Suprapubic skin (tissue), 4 donors: ENCODE data around the gene MAP2K6. TPM values are rescaled to one million over a fixed set of nuclear protein-coding genes. Genes with fewer than 3 reads are reported as not detected.
A peak's percentile ranks its signal among the peaks of the same experiment; 100 is the strongest.

Experiments
- DNase-seq, 2 donors: peaks; one replicate each; pipeline ENCODE4 v3.0.0-alpha.2; 2019; ENCODE audit warnings: low spot score in 2 of 2
- H3K27ac ChIP-seq: fragments of 200-600 bp; sonication (generic); one replicate; pipeline ENCODE4 v1.5.1; 2019
- H3K27me3 ChIP-seq: fragments of 200-600 bp; sonication (generic); one replicate; pipeline ENCODE4 v1.5.1; 2019
- H3K36me3 ChIP-seq: fragments of 200-600 bp; sonication (generic); one replicate; pipeline ENCODE4 v1.5.1; 2019
- H3K4me1 ChIP-seq: fragments of 200-600 bp; sonication (generic); one replicate; pipeline ENCODE4 v1.5.1; 2019
- H3K4me3 ChIP-seq: fragments of 200-600 bp; sonication (generic); one replicate; pipeline ENCODE4 v1.5.1; 2019; ENCODE audit warnings: mild to moderate bottlenecking
- H3K9me3 ChIP-seq: fragments of 200-600 bp; sonication (generic); one replicate; pipeline ENCODE4 v1.5.1; 2019
- CTCF ChIP-seq, 2 donors: fragments of 200-600 bp in 1 of 2; fragments of 450-650 bp in 1 of 2; sonication (generic) in 1 of 2; IDR thresholded peaks; one replicate each; pipeline ENCODE4 v1.5.1; 2016 to 2019; ENCODE audit warnings: antibody characterized with exemption in 2 of 2, mild to moderate bottlenecking in 1 of 2, moderate library complexity in 1 of 2
- EP300 ChIP-seq: sonication (generic); formaldehyde crosslinking; IDR thresholded peaks from one replicate; pipeline ENCODE4 v1.6.1; 2017; ENCODE audit warnings: antibody characterized with exemption
- POLR2A ChIP-seq, 2 donors: fragments of 450-650 bp; IDR thresholded peaks; one replicate each; pipeline ENCODE4 v1.6.1; 2017; ENCODE audit warnings: antibody characterized with exemption in 2 of 2, mild to moderate bottlenecking in 2 of 2, moderate library complexity in 2 of 2
- POLR2AphosphoS5 ChIP-seq, 3 donors: sonication (generic); formaldehyde crosslinking; IDR thresholded peaks; one replicate each; pipeline ENCODE4 v1.6.1; 2017; ENCODE audit warnings: antibody characterized with exemption in 3 of 3
- WGBS: methylation state at CpG from one replicate; pipeline ENCODE4 v1.1.5; 2018; 5-methylcytosine and 5-hydroxymethylcytosine counted together
- total RNA-seq, 4 donors: library from RNA; depleted of rRNA; stranded (reverse); fragments of >200 nt; gene quantifications; one replicate each; pipeline ENCODE4 v1.1.0, GENCODE V29; 2016

The MAP2K6 gene
- total RNA-seq, 4 donors from 2014 or later: 2.4 to 6.3 (median 3.9) TPM

GRCh38 chr17:69525920-69526841 lies 111.7 kb downstream of the MAP2K6 start:
- H3K36me3 ChIP-seq: peaks cover 10% of the 10 kb centered on the region
- no peaks in the 10 kb centered on the region for H3K27me3 ChIP-seq
- TF ChIP-seq POLR2AphosphoS5 (IDR thresholded peaks at IDR 0.05) (no peak), EP300 (no peak), CTCF (IDR thresholded peaks at IDR 0.05) (peak; percentile 65 to 79)
- no peak overlapping the region for H3K4me3 ChIP-seq
- WGBS: 40% methylated on average over 9 of the region's 9 CpGs
- H3K27ac ChIP-seq: no peak overlapping the region
- H3K4me1 ChIP-seq: peaks cover 4% of the 10 kb centered on the region
- H3K9me3 ChIP-seq: no peaks in the 10 kb centered on the region
- DNase-seq: no peak

GRCh38 chr17:69528035-69528434 lies 113.5 kb downstream of the MAP2K6 start:
- Histone ChIP-seq H3K27me3 (no peaks in the 10 kb centered on the region), H3K9me3 (no peaks in the 10 kb centered on the region), H3K4me3 (no peak overlapping the region), H3K36me3 (peaks cover 13% of the 10 kb centered on the region), H3K4me1 (peaks cover 4% of the 10 kb centered on the region), H3K27ac (no peak overlapping the region)
- 72% methylated on average over 5 of the region's 5 CpGs for WGBS
- no peak for TF ChIP-seq EP300
- TF ChIP-seq CTCF (IDR thresholded peaks at IDR 0.05): no peak
- no peak for TF ChIP-seq POLR2AphosphoS5 (IDR thresholded peaks at IDR 0.05)
- TF ChIP-seq POLR2A (IDR thresholded peaks at IDR 0.05): no peak
- DNase-seq: no peak

GRCh38 chr17:69533481-69534234 lies 119.2 kb downstream of the MAP2K6 start:
- 94% methylated on average over 11 of the region's 11 CpGs for WGBS
- Histone ChIP-seq H3K27me3 (no peaks in the 10 kb centered on the region), H3K4me1 (no peaks in the 10 kb centered on the region), H3K27ac (no peak overlapping the region), H3K36me3 (peaks cover 15% of the 10 kb centered on the region), H3K9me3 (no peaks in the 10 kb centered on the region), H3K4me3 (no peak overlapping the region)
- DNase-seq: no peak
- no peak for TF ChIP-seq CTCF (IDR thresholded peaks at IDR 0.05)
- TF ChIP-seq POLR2AphosphoS5 (IDR thresholded peaks at IDR 0.05): no peak
- TF ChIP-seq POLR2A (IDR thresholded peaks at IDR 0.05): no peak
- TF ChIP-seq EP300: no peak

- no peak for DNase-seq
- TF ChIP-seq EP300 (no peak), CTCF (IDR thresholded peaks at IDR 0.05) (no peak), POLR2AphosphoS5 (IDR thresholded peaks at IDR 0.05) (no peak), POLR2A (IDR thresholded peaks at IDR 0.05) (no peak)
- Histone ChIP-seq H3K36me3 (peaks cover 15% of the 10 kb centered on the region), H3K4me1 (no peaks in the 10 kb centered on the region), H3K4me3 (no peak overlapping the region), H3K27ac (no peak overlapping the region), H3K9me3 (no peaks in the 10 kb centered on the region), H3K27me3 (no peaks in the 10 kb centered on the region)
- 90% methylated on average over 5 of the region's 5 CpGs for WGBS
Observed at GRCh38 chr17:69534235-69534621, 119.7 kb downstream of the MAP2K6 start.

GRCh38 chr17:69535016-69535570 lies 120.6 kb downstream of the MAP2K6 start:
- 91% methylated on average over 6 of the region's 6 CpGs for WGBS
- Histone ChIP-seq H3K9me3 (no peaks in the 10 kb centered on the region), H3K36me3 (peaks cover 15% of the 10 kb centered on the region), H3K4me3 (no peak overlapping the region), H3K4me1 (no peaks in the 10 kb centered on the region), H3K27ac (no peak overlapping the region), H3K27me3 (no peaks in the 10 kb centered on the region)
- TF ChIP-seq POLR2AphosphoS5 (IDR thresholded peaks at IDR 0.05) (no peak), CTCF (IDR thresholded peaks at IDR 0.05) (no peak)
- no peak for DNase-seq
